Measurements from ENCODE around the gene CDC25B.

DNA sequence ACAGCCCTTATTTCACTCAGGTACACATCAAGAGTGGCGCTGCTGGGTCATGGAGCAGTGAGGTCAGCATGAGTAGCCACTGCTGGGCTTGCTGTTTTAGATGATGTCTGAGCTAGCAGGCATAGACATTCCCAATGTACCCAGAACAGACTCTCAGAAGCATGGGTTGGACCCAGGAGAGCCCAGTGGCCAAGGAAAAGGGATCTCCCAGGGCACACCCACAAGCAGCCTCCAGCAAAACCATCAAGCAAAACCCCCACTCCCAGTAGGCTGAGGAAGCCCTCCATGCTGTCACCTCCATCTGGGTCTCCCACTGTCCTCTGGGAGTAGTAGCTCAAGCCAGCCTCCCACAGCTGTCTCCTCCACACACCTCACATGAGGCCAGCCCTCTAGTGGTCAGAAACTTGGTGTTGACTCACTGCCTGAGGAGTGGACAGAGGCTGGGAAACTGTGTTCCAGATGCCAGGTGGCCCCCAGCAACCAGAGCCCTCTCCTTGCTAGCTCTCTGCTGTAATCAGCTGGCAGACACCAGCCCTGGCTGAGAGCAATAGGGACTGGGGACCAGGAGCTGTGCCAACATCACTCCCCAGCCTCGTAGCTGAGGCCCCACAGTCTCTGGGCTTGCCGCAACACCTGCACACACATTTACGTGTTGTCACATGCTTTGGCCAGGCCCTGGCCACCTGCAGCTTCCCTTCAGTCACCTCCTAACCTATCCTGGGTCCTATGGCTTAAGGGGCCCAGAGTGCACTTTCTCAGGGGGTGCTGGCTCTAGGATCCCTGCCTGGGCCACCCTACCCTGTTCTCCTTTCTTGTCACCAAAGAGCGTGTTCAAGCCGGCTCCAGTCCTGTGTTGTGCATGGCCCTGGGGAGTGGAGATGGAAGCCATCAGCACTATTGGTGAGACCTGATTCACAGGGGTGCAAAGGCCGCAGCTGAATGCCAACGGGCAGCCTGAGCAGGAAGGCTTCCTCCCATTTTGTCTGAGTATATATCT lies 22.3 kb downstream of the CDC25B start:
- TF ChIP-seq, protein P1, sequence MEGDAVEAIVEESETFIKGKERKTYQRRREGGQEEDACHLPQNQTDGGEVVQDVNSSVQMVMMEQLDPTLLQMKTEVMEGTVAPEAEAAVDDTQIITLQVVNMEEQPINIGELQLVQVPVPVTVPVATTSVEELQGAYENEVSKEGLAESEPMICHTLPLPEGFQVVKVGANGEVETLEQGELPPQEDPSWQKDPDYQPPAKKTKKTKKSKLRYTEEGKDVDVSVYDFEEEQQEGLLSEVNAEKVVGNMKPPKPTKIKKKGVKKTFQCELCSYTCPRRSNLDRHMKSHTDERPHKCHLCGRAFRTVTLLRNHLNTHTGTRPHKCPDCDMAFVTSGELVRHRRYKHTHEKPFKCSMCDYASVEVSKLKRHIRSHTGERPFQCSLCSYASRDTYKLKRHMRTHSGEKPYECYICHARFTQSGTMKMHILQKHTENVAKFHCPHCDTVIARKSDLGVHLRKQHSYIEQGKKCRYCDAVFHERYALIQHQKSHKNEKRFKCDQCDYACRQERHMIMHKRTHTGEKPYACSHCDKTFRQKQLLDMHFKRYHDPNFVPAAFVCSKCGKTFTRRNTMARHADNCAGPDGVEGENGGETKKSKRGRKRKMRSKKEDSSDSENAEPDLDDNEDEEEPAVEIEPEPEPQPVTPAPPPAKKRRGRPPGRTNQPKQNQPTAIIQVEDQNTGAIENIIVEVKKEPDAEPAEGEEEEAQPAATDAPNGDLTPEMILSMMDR (tag by site-specific recombination; IDR thresholded peaks at IDR 0.05) = peak; percentile 92
- no peak for TF ChIP-seq ZNF10 (tag by site-specific recombination; IDR thresholded peaks at IDR 0.05)
- no peak for TF ChIP-seq ZNF324 (tag by site-specific recombination; IDR thresholded peaks at IDR 0.05)
- no peak for TF ChIP-seq ZNF777 (tag by site-specific recombination; IDR thresholded peaks at IDR 0.05; ENCODE audit: borderline replicate concordance)
- no peak for TF ChIP-seq ZNF521 (tag by site-specific recombination; IDR thresholded peaks at IDR 0.05)
- no peak for TF ChIP-seq ZBTB1 (tag by site-specific recombination; IDR thresholded peaks at IDR 0.05)
- TF ChIP-seq ZNF114 (tag by site-specific recombination; IDR thresholded peaks at IDR 0.05) = no peak
- no peak for TF ChIP-seq ZNF558 (tag by site-specific recombination; IDR thresholded peaks at IDR 0.05)
- TF ChIP-seq ZBTB17 (tag by site-specific recombination; IDR thresholded peaks at IDR 0.05) = peak; percentile 49; the same call in 1 of the 2 replicates
- TF ChIP-seq, protein P2, sequence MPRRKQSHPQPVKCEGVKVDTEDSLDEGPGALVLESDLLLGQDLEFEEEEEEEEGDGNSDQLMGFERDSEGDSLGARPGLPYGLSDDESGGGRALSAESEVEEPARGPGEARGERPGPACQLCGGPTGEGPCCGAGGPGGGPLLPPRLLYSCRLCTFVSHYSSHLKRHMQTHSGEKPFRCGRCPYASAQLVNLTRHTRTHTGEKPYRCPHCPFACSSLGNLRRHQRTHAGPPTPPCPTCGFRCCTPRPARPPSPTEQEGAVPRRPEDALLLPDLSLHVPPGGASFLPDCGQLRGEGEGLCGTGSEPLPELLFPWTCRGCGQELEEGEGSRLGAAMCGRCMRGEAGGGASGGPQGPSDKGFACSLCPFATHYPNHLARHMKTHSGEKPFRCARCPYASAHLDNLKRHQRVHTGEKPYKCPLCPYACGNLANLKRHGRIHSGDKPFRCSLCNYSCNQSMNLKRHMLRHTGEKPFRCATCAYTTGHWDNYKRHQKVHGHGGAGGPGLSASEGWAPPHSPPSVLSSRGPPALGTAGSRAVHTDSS (tag by site-specific recombination; IDR thresholded peaks at IDR 0.05) = no peak
- no peak for TF ChIP-seq HOXA7 (CRISPR knock-in tag; IDR thresholded peaks at IDR 0.05; ENCODE audit: borderline replicate concordance)

All from HEK293 (cell line).